ENCODE data around the gene ERBB3.

Gene ERBB3

DNA sequence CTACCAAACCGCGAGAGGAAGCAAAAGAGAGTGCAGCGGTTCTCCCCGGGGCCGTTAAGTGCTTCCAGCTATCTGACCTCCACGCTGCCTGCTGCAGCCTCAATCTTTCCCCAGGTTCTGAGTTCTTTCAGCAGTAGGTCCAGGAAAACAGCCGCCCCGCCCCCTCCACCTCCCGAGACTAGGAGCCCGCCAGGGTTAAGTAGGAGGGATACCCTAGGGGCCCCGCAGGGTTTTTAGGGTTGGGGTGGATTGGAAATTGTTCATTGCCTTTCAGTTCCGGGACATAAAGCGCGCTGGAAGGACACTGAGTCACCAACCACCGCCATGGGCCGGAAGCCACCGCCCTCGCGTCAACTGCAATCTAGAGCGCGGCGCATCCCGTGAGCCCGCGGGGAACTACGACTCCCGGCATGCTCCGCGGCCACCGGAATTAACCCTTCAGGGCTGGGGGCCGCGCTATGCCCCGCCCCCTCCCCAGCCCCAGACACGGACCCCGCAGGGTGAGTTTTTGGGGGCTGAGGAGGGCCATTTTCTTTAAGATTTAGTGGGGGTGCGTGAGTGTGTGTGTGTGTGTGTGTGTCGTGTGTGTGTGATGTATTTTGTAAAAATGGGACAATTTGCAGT lies 72.3 kb downstream of the ERBB3 start, which contains the start of gene MYL6B:
TSS of gene MYL6B (plus strand) at position 456 of the 624 bp plus-strand sequence. CDS start 1,332 bp downstream, outside the sequence.
- H3K9ac ChIP-seq (ENCODE audit: low read depth, low read length, poor library complexity) = peak within 1 kb of the TSS; percentile 67
- H2BK5ac ChIP-seq (ENCODE audit: low read length) = peak within 1 kb of the TSS; percentile 55
- peaks cover 6 to 11% of the 10 kb centered on the region in 2 donors for H3K4me1 ChIP-seq (ENCODE audit: control insufficient read depth in 2 of 2, insufficient read depth in 1 of 2, low read depth in 1 of 2, low read length in 2 of 2)
- H3K14ac ChIP-seq (ENCODE audit: low read length) = no peak within 1 kb of the TSS
- peak within 1 kb of the TSS; percentile 15 for H2BK15ac ChIP-seq (ENCODE audit: low read length)
- no peak within 1 kb of the TSS for H3K4ac ChIP-seq (ENCODE audit: low read length)
- DNase-seq (ENCODE audit: low spot score) = peak; percentile 86
- no peak within 1 kb of the TSS for H2AK5ac ChIP-seq (ENCODE audit: low read depth, low read length)
- peak within 1 kb of the TSS; percentile 82 for H3K4me2 ChIP-seq (ENCODE audit: insufficient read depth, low read length, poor library complexity, severe bottlenecking)
- peak within 1 kb of the TSS; percentile 94 for H3K23ac ChIP-seq (ENCODE audit: low read depth, low read length, poor library complexity)
- no peaks in the 10 kb centered on the region for H3K79me1 ChIP-seq (ENCODE audit: low read depth, low read length)
- no peak within 1 kb of the TSS for H2BK12ac ChIP-seq (ENCODE audit: low read length)
- H4K91ac ChIP-seq (ENCODE audit: low read depth, low read length, poor library complexity) = no peak within 1 kb of the TSS
- H3K27me3 ChIP-seq (ENCODE audit: control insufficient read depth in 3 of 3, insufficient read depth in 3 of 3, low read depth in 1 of 3, low read length in 3 of 3) = no peaks in the 10 kb centered on the region
- H3K27ac ChIP-seq (replicated peaks; ENCODE audit: low read length) = peak within 1 kb of the TSS; percentile 88
- H3K4me3 ChIP-seq (ENCODE audit: low read length in 2 of 2) = peak within 1 kb of the TSS; percentile 78 to 92
- peaks cover 16 to 17% of the 10 kb centered on the region in 2 donors for H3K36me3 ChIP-seq (replicated peaks in 1 of 2; ENCODE audit: control insufficient read depth in 2 of 2, insufficient read depth in 2 of 2, low read length in 2 of 2)
- H2BK120ac ChIP-seq (ENCODE audit: low read depth, low read length) = no peak within 1 kb of the TSS
- no CpG with 5 or more reads among the region's 37 CpGs for WGBS, 2 donors (ENCODE audit: extremely low coverage in 2 of 2, insufficient read length in 2 of 2, insufficient replicate concordance in 1 of 2)
- H4K8ac ChIP-seq (ENCODE audit: low read depth, low read length) = no peak within 1 kb of the TSS
- H3K9me3 ChIP-seq (replicated peaks in 1 of 2; ENCODE audit: control insufficient read depth in 2 of 2, insufficient read depth in 1 of 2, low read depth in 1 of 2, low read length in 2 of 2) = no peaks in the 10 kb centered on the region
- H2AFZ ChIP-seq (ENCODE audit: low read length) = peak within 1 kb of the TSS; percentile 91
- H3K18ac ChIP-seq (ENCODE audit: low read length) = peak within 1 kb of the TSS; percentile 85

All from neuronal stem cell (in vitro differentiated cells).